ENCODE data around the gene RPL15. TPM values are rescaled to one million over a fixed set of nuclear protein-coding genes. Genes with fewer than 3 reads are reported as not detected.
A peak's percentile ranks its signal among the peaks of the same experiment; 100 is the strongest.

Gene RPL15
- total RNA-seq, 4 donors from 2014 or later = 1,759 to 2,538 (median 2,309) TPM

DNA sequence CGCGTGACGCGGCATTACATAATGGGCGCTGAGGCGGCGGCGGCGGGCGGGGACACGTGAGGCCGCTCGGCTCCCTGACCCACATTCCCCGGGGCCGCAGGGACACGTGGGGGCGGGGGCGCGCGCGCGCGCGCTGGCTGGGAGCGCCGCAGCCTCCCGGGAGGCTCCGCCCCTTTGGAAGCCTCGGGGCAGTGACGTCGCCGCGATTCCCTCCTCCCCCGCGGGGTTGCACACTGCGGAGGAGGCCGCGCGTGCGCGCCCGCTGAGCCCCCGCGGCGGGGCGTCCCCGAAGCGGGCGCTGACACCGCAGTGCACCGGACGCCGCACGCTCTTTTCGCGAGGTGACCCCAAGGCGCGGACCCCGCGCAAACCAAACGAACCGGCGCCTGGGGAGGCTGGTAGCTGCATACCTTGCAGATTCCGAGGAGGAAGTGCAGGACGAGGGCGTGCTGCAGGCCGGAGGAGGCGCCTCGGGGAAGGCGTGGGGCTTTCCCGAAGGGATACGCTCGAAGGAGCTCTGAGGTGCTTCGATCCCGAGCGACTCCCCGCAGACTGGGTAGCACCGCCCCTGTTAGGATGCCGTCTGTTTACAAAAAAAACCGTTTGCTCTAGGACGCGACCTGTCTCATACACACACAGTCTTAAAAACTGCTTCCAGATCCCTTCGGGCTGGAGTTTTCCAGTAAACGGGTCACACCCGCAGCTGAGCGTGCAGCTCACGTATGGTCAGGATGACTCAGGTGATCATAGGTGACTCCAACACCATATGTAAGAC lies 29.2 kb downstream of the RPL15 start:
- TF ChIP-seq EP300 (IDR thresholded peaks at IDR 0.05) = peak; percentile 74
- TF ChIP-seq POLR2A (IDR thresholded peaks at IDR 0.05; ENCODE audit: low read depth) = peak; percentile 85
- TF ChIP-seq POLR2AphosphoS5 (IDR thresholded peaks at IDR 0.05) = peak; percentile 89 to 93
- TF ChIP-seq, protein P1, sequence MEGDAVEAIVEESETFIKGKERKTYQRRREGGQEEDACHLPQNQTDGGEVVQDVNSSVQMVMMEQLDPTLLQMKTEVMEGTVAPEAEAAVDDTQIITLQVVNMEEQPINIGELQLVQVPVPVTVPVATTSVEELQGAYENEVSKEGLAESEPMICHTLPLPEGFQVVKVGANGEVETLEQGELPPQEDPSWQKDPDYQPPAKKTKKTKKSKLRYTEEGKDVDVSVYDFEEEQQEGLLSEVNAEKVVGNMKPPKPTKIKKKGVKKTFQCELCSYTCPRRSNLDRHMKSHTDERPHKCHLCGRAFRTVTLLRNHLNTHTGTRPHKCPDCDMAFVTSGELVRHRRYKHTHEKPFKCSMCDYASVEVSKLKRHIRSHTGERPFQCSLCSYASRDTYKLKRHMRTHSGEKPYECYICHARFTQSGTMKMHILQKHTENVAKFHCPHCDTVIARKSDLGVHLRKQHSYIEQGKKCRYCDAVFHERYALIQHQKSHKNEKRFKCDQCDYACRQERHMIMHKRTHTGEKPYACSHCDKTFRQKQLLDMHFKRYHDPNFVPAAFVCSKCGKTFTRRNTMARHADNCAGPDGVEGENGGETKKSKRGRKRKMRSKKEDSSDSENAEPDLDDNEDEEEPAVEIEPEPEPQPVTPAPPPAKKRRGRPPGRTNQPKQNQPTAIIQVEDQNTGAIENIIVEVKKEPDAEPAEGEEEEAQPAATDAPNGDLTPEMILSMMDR (IDR thresholded peaks at IDR 0.05) = no peak
- Histone ChIP-seq H3K27me3 (no peaks in the 10 kb centered on the region), H3K27ac (replicated peaks in 1 of 4) (peak overlapping the region; percentile 94 to 100 (median 100)), H3K9me3 (no peaks in the 10 kb centered on the region), H3K4me3 (peak overlapping the region; percentile 67 to 92 (median 88)), H3K36me3 (no peaks in the 10 kb centered on the region), H3K4me1 (peaks cover 51 to 59% (median 55%) of the 10 kb centered on the region in 4 donors)
- WGBS = 0% methylated on average over 43 of the region's 87 CpGs
- peak; percentile 99 for DNase-seq (ENCODE audit: extremely low spot score)
- intact Hi-C loops (cut with DNase I) = loop anchor here (2.0 kb wide), 1 partner anchor 29 kb away; the partner anchor contains the start of genes NKIRAS1 and RPL15

DNA sequence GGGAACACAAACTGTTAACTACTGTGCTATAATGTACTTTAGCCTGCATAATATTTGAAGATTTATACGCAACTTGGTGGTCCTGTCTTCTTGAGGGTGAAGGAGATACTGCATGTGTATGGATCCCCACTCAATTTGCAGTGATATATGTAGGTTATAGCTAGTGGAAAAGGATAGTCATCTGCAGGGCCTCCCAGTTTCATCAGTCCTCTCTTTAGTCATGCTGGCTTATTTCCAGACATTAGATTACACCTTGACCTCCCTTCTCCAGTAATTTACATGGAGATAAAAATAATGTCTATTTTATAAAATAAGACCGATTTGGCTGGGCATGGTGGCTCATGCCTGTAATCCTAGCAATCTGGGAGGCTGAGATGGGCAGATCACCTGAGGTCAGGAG lies 31.8 kb downstream of the RPL15 start:
- 73% methylated on average over 2 of the region's 2 CpGs for WGBS
- TF ChIP-seq POLR2AphosphoS5 (IDR thresholded peaks at IDR 0.05) = peak in 1 of 2 donors; percentile 8
- TF ChIP-seq EP300 (IDR thresholded peaks at IDR 0.05) = no peak
- intact Hi-C loops (cut with DNase I) = no loop called here
- Histone ChIP-seq H3K4me1 (peaks cover 75 to 85% (median 81%) of the 10 kb centered on the region in 4 donors), H3K36me3 (no peaks in the 10 kb centered on the region), H3K27ac (replicated peaks in 1 of 4) (peak overlapping the region; percentile 94 to 100 (median 100)), H3K4me3 (no peak overlapping the region), H3K9me3 (no peaks in the 10 kb centered on the region), H3K27me3 (no peaks in the 10 kb centered on the region)
- no peak for DNase-seq (ENCODE audit: extremely low spot score)

DNA sequence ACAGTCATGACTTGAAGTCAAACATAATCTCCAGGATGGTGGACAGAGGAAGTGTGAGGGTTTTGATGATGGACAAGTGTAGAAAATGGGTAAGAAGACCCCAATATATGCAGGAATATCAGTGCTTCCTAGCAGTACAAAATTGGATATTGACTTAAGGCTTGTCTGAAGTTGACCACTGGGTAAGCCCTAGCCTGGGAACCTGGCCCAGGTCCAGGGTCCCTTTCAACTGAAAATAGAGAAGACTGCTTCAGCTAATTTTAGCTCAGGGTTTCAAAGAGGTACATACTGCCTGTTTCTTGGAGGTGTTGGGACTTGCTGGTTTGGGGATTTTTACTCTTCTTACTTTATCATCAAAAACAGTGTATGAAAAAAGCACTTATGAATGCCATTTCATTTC lies 32.9 kb downstream of the RPL15 start:
- no peaks in the 10 kb centered on the region for H3K9me3 ChIP-seq
- H3K4me3 ChIP-seq = peak overlapping the region in 1 of 4 donors; percentile 4
- peaks cover 0 to 2% (median 0%) of the 10 kb centered on the region in 4 donors for H3K36me3 ChIP-seq
- intact Hi-C loops (cut with DNase I) = no loop called here
- no peak for DNase-seq (ENCODE audit: extremely low spot score)
- peaks cover 81 to 86% (median 85%) of the 10 kb centered on the region in 4 donors for H3K4me1 ChIP-seq
- H3K27me3 ChIP-seq = no peaks in the 10 kb centered on the region
- peak overlapping the region; percentile 94 to 100 (median 100) for H3K27ac ChIP-seq (replicated peaks in 1 of 4)
- TF ChIP-seq EP300 (IDR thresholded peaks at IDR 0.05) (no peak), POLR2AphosphoS5 (IDR thresholded peaks at IDR 0.05) (no peak), POLR2A (IDR thresholded peaks at IDR 0.05; ENCODE audit: low read depth) (no peak)
- TF ChIP-seq, protein P1 (IDR thresholded peaks at IDR 0.05) = no peak

DNA sequence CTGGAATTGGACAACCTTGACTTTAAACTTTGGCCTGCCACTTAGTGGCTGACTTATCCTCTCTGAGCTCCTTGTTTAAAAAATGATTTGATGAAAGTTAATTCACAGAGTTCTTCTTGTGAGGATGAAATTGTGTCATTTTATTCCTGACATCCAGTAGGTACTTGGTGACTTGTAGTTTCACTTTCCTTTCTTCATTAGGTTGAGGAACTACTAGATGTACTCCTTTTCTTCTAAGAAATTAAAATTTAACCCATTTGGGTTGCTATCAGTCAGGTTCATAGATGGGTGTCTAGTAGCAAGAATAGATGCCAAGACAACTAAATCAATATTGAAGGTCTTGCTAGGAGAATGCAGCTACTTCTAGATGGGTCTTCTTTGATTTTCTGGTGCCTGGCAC lies 33.4 kb downstream of the RPL15 start:
- H3K9me3 ChIP-seq = no peaks in the 10 kb centered on the region
- H3K27ac ChIP-seq (replicated peaks in 1 of 4) = peak overlapping the region; percentile 94 to 100 (median 100)
- H3K4me3 ChIP-seq = peak overlapping the region in 2 of 4 donors; percentile 4 to 19
- H3K4me1 ChIP-seq = peaks cover 84 to 92% (median 89%) of the 10 kb centered on the region in 4 donors
- TF ChIP-seq, protein P1 (IDR thresholded peaks at IDR 0.05) = no peak
- TF ChIP-seq POLR2A (IDR thresholded peaks at IDR 0.05; ENCODE audit: low read depth) = no peak
- TF ChIP-seq POLR2AphosphoS5 (IDR thresholded peaks at IDR 0.05) = no peak
- no peak for TF ChIP-seq EP300 (IDR thresholded peaks at IDR 0.05)
- peaks cover 0 to 7% (median 2%) of the 10 kb centered on the region in 4 donors for H3K36me3 ChIP-seq
- H3K27me3 ChIP-seq = no peaks in the 10 kb centered on the region
- intact Hi-C loops (cut with DNase I) = no loop called here
- no peak for DNase-seq (ENCODE audit: extremely low spot score)

DNA sequence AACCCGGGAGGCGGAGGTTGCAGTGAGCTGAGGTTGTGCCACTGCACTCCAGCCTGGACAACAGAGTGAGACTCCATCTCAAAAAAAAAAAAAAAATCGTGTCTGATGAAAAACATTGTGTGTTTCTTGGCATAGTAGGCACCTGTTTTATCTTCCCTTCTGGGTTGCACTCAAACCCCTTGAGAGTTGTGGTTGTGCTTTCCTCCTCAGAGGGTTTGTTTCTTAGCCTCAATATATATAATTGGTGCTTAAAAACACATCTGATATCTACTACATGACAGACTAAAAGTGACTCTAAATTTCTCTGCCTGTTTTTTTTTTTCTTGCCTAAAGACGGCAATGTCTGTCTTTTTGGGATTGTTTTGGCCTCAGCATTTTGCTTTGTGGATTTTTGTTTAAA lies 35.7 kb downstream of the RPL15 start:
- WGBS = 74% methylated on average over 4 of the region's 4 CpGs
- DNase-seq (ENCODE audit: extremely low spot score) = no peak
- Histone ChIP-seq H3K27me3 (no peaks in the 10 kb centered on the region), H3K36me3 (peaks cover 0 to 22% (median 4%) of the 10 kb centered on the region in 4 donors), H3K4me1 (peaks cover 71 to 84% (median 77%) of the 10 kb centered on the region in 4 donors), H3K27ac (replicated peaks in 1 of 4) (peak overlapping the region in 3 of 4 donors; percentile 30 to 100 (median 100)), H3K4me3 (no peak overlapping the region), H3K9me3 (no peaks in the 10 kb centered on the region)
- no peak for TF ChIP-seq EP300 (IDR thresholded peaks at IDR 0.05)
- TF ChIP-seq, protein P1 (IDR thresholded peaks at IDR 0.05) = no peak
- intact Hi-C loops (cut with DNase I) = no loop called here

Data from esophagus muscularis mucosa (tissue), 4 donors.